ACC112 (cell line): Measurements from ENCODE around the gene KRT38.

Experiments used
- H2AFZ ChIP-seq: fragments of 200-600 bp; sonication (generic); one replicate; pipeline ENCODE4 v1.6.0; 2017; ENCODE audit warnings: antibody characterized with exemption, low read length; ENCODE audit not compliant: unreplicated experiment
- H3K27ac ChIP-seq: fragments of 200-600 bp; sonication (generic); 2 replicates; pipeline ENCODE4 v1.5.1; 2014; ENCODE audit warnings: low read depth, mild to moderate bottlenecking, antibody characterized with exemption, low read length, moderate library complexity
- H3K27me3 ChIP-seq: fragments of 200-600 bp; sonication (generic); 2 replicates; pipeline ENCODE4 v1.6.1; 2014; ENCODE audit warnings: mild to moderate bottlenecking, antibody characterized with exemption, low read length, moderate library complexity, mixed read lengths; ENCODE audit not compliant: insufficient read depth
- H3K36me3 ChIP-seq: fragments of 200-600 bp; sonication (generic); 2 replicates; pipeline ENCODE4 v1.6.1; 2016; ENCODE audit warnings: mild to moderate bottlenecking, antibody characterized with exemption, low read length, moderate library complexity, mixed read lengths; ENCODE audit not compliant: insufficient read depth
- H3K4me1 ChIP-seq: fragments of 200-600 bp; sonication (generic); one replicate; pipeline ENCODE4 v1.6.1; 2016; ENCODE audit warnings: low read length, mixed read lengths; ENCODE audit not compliant: insufficient read depth, unreplicated experiment, control insufficient read depth
- H3K4me3 ChIP-seq: fragments of 200-600 bp; sonication (generic); 2 replicates; pipeline ENCODE4 v1.5.1; 2014; ENCODE audit warnings: mild to moderate bottlenecking, low read depth, low read length
- H3K79me2 ChIP-seq: fragments of 200-600 bp; sonication (generic); one replicate; pipeline ENCODE4 v1.6.0; 2016; ENCODE audit warnings: low read length; ENCODE audit not compliant: control insufficient read depth, unreplicated experiment, insufficient read depth

The KRT38 gene

GRCh38 chr17:41413982-41414381 lies 26.8 kb downstream of the KRT38 start:
- Histone ChIP-seq H2AFZ (no peak overlapping the region), H3K36me3 (no peaks in the 10 kb centered on the region), H3K27me3 (no peaks in the 10 kb centered on the region), H3K79me2 (no peaks in the 10 kb centered on the region), H3K27ac (no peak overlapping the region), H3K4me1 (peaks cover 21% of the 10 kb centered on the region), H3K4me3 (no peak overlapping the region)

GRCh38 chr17:41413353-41413957 lies 27.3 kb downstream of the KRT38 start:
- H3K36me3 ChIP-seq: no peaks in the 10 kb centered on the region
- no peak overlapping the region for H3K4me3 ChIP-seq
- no peaks in the 10 kb centered on the region for H3K79me2 ChIP-seq
- no peaks in the 10 kb centered on the region for H3K27me3 ChIP-seq
- H2AFZ ChIP-seq: no peak overlapping the region
- H3K27ac ChIP-seq: no peak overlapping the region
- H3K4me1 ChIP-seq: peaks cover 21% of the 10 kb centered on the region

GRCh38 chr17:41411072-41411840 lies 29.5 kb downstream of the KRT38 start:
- Histone ChIP-seq H3K27me3 (no peaks in the 10 kb centered on the region), H3K36me3 (no peaks in the 10 kb centered on the region), H3K27ac (no peak overlapping the region), H3K4me3 (no peak overlapping the region), H3K4me1 (peaks cover 10% of the 10 kb centered on the region), H2AFZ (no peak overlapping the region), H3K79me2 (no peaks in the 10 kb centered on the region)

GRCh38 chr17:41407226-41407625 lies 33.6 kb downstream of the KRT38 start:
- Histone ChIP-seq H3K4me1 (peaks cover 30% of the 10 kb centered on the region), H2AFZ (no peak overlapping the region), H3K4me3 (no peak overlapping the region)

GRCh38 chr17:41406205-41406604 lies 34.6 kb downstream of the KRT38 start:
- H2AFZ ChIP-seq: no peak overlapping the region
- H3K27me3 ChIP-seq: no peaks in the 10 kb centered on the region
- H3K4me3 ChIP-seq: no peak overlapping the region
- H3K4me1 ChIP-seq: peaks cover 35% of the 10 kb centered on the region
- no peaks in the 10 kb centered on the region for H3K36me3 ChIP-seq
- no peaks in the 10 kb centered on the region for H3K79me2 ChIP-seq
- no peak overlapping the region for H3K27ac ChIP-seq

More at GRCh38 chr17:41407226-41407625, 33.6 kb downstream of the KRT38 start:
- Histone ChIP-seq H3K27me3 (no peaks in the 10 kb centered on the region), H3K79me2 (no peaks in the 10 kb centered on the region), H3K36me3 (no peaks in the 10 kb centered on the region), H3K27ac (no peak overlapping the region)

GRCh38 chr17:41404024-41404671 lies 36.6 kb downstream of the KRT38 start:
- Histone ChIP-seq H2AFZ (peak overlapping the region; percentile 15), H3K27ac (peak overlapping the region; percentile 86)

GRCh38 chr17:41403404-41404023 lies 37.3 kb downstream of the KRT38 start:
- peak overlapping the region; percentile 22; the same call in 1 of the 2 replicates for H3K4me3 ChIP-seq
- H3K79me2 ChIP-seq: no peaks in the 10 kb centered on the region
- peaks cover 35% of the 10 kb centered on the region for H3K4me1 ChIP-seq
- no peaks in the 10 kb centered on the region for H3K36me3 ChIP-seq
- H3K27me3 ChIP-seq: no peaks in the 10 kb centered on the region
- no peak overlapping the region for H2AFZ ChIP-seq
- peak overlapping the region; percentile 86 for H3K27ac ChIP-seq

More at GRCh38 chr17:41404024-41404671, 36.6 kb downstream of the KRT38 start:
- peak overlapping the region; percentile 22; the same call in 1 of the 2 replicates for H3K4me3 ChIP-seq
- H3K27me3 ChIP-seq: no peaks in the 10 kb centered on the region
- no peaks in the 10 kb centered on the region for H3K36me3 ChIP-seq
- peaks cover 35% of the 10 kb centered on the region for H3K4me1 ChIP-seq
- no peaks in the 10 kb centered on the region for H3K79me2 ChIP-seq

GRCh38 chr17:41402161-41402560 lies 38.6 kb downstream of the KRT38 start:
- Histone ChIP-seq H2AFZ (no peak overlapping the region), H3K79me2 (no peaks in the 10 kb centered on the region), H3K36me3 (no peaks in the 10 kb centered on the region), H3K4me1 (peaks cover 35% of the 10 kb centered on the region), H3K27ac (peak overlapping the region; percentile 86; the same call in 1 of the 2 replicates), H3K27me3 (no peaks in the 10 kb centered on the region), H3K4me3 (no peak overlapping the region)

- Histone ChIP-seq H3K36me3 (no peaks in the 10 kb centered on the region), H3K4me3 (no peak within 1 kb of the TSS)
Measured at GRCh38 chr17:41396996-41397660, 43.7 kb downstream of the KRT38 start, which contains the start of gene KRT31. Gene KRT31, minus strand, starts transcription at chr17:41397608. Its CDS starts 69 bp downstream, at chr17:41397539.

GRCh38 chr17:41396340-41396739 lies 44.4 kb downstream of the KRT38 start:
- no peaks in the 10 kb centered on the region for H3K79me2 ChIP-seq
- no peak overlapping the region for H3K27ac ChIP-seq
- no peak overlapping the region for H3K4me3 ChIP-seq
- H3K4me1 ChIP-seq: peaks cover 23% of the 10 kb centered on the region
- H2AFZ ChIP-seq: no peak overlapping the region
- H3K27me3 ChIP-seq: no peaks in the 10 kb centered on the region
- H3K36me3 ChIP-seq: no peaks in the 10 kb centered on the region

More at GRCh38 chr17:41396996-41397660, 43.7 kb downstream of the KRT38 start, which contains the start of gene KRT31:
- no peaks in the 10 kb centered on the region for H3K27me3 ChIP-seq
- H3K79me2 ChIP-seq: no peaks in the 10 kb centered on the region
- H2AFZ ChIP-seq: no peak within 1 kb of the TSS
- H3K4me1 ChIP-seq: peaks cover 20% of the 10 kb centered on the region
- H3K27ac ChIP-seq: no peak within 1 kb of the TSS
